Loucy (cell line): ENCODE data around the gene ANKRD35.

ENCODE experiments used
- H2AFZ ChIP-seq: fragments of 200-600 bp; sonication (generic); 2 replicates; pipeline ENCODE4 v1.6.0; 2016; ENCODE audit warnings: antibody characterized with exemption, mild to moderate bottlenecking, low read length, moderate library complexity
- H3F3A ChIP-seq: fragments of 200-600 bp; 2 replicates; pipeline ENCODE4 v1.6.0; 2016; ENCODE audit warnings: antibody characterized with exemption, low read depth, mild to moderate bottlenecking
- H3K27me3 ChIP-seq: fragments of 200-600 bp; sonication (generic); 2 replicates; pipeline ENCODE4 v1.6.1; 2014; ENCODE audit warnings: low read length, mild to moderate bottlenecking; ENCODE audit not compliant: insufficient read depth, poor library complexity, severe bottlenecking
- H3K36me3 ChIP-seq: fragments of 200-600 bp; sonication (generic); 2 replicates; pipeline ENCODE4 v1.6.1; 2016; ENCODE audit warnings: low read length; ENCODE audit not compliant: insufficient read depth
- H3K4me1 ChIP-seq: fragments of 200-600 bp; sonication (generic); 2 replicates; pipeline ENCODE4 v1.5.1; 2014; ENCODE audit warnings: low read length, mild to moderate bottlenecking; ENCODE audit not compliant: insufficient read depth, poor library complexity, severe bottlenecking
- H3K4me2 ChIP-seq: fragments of 200-600 bp; sonication (generic); 2 replicates; pipeline ENCODE4 v1.6.0; 2014; ENCODE audit warnings: antibody characterized with exemption, low read length, low read depth, mild to moderate bottlenecking; ENCODE audit not compliant: poor library complexity, severe bottlenecking
- H3K4me3 ChIP-seq: fragments of 200-600 bp; sonication (generic); 2 replicates; pipeline ENCODE4 v1.5.1; 2014; ENCODE audit warnings: low read length, mild to moderate bottlenecking, mixed read lengths; ENCODE audit not compliant: poor library complexity, severe bottlenecking
- H3K79me2 ChIP-seq: fragments of 200-600 bp; sonication (generic); 2 replicates; pipeline ENCODE4 v1.6.1; 2014; ENCODE audit warnings: low read length; ENCODE audit not compliant: insufficient read depth
- H3K9ac ChIP-seq: fragments of 200-600 bp; sonication (generic); 2 replicates; pipeline ENCODE4 v1.6.0; 2014; ENCODE audit warnings: mild to moderate bottlenecking, low read depth, low read length, moderate library complexity; ENCODE audit not compliant: poor library complexity, severe bottlenecking
- H3K9me2 ChIP-seq: fragments of 200-600 bp; sonication (generic); replicated peaks from 2 replicates; pipeline ENCODE4 v1.6.1; 2016; ENCODE audit warnings: low read depth, low read length, mixed read lengths
- H3K9me3 ChIP-seq: fragments of 200-600 bp; sonication (generic); 2 replicates; pipeline ENCODE4 v1.6.1; 2014; ENCODE audit warnings: mild to moderate bottlenecking, antibody characterized with exemption, low read length, low read depth; ENCODE audit not compliant: insufficient read depth
- H4K20me1 ChIP-seq: fragments of 200-600 bp; sonication (generic); 2 replicates; pipeline ENCODE4 v1.6.0; 2014; ENCODE audit warnings: antibody characterized with exemption, low read length, mild to moderate bottlenecking; ENCODE audit not compliant: insufficient read depth, poor library complexity, severe bottlenecking
- EZH2phosphoT487 ChIP-seq: fragments of 200-600 bp; IDR thresholded peaks from 2 replicates; pipeline ENCODE4 v1.6.1; 2018; ENCODE audit warnings: antibody characterized with exemption, mild to moderate bottlenecking, moderate library complexity, borderline replicate concordance
- TF ChIP-seq, protein P1 (sequence below): fragments of 200-600 bp; sonication (generic); conservative IDR thresholded peaks from 2 replicates; pipeline ENCODE4 v1.5.1; 2014; ENCODE audit warnings: mild to moderate bottlenecking, antibody characterized with exemption, low read length

ANKRD35 gene

DNA sequence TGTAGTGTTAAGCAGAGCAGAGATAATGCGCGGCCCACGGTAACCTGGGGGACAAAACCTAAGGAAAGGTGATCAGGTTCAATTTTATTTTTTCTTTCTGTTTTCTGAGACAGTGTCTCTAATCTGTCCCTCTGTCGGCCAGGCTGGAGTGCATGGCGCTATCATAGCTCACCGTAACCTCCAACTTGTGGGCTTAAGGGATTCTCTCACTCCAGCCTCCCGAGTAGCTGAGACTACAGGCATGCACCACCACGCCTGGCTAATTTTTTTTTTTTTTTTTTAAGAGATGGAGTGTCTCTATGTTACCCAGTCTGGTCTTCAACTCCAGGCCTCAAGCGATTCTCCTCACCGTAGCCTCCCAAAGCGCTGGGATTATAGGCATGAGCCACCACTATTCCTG is 724 bp upstream of the ANKRD35 start:
- peak overlapping the region; percentile 63 for H3K4me2 ChIP-seq

DNA sequence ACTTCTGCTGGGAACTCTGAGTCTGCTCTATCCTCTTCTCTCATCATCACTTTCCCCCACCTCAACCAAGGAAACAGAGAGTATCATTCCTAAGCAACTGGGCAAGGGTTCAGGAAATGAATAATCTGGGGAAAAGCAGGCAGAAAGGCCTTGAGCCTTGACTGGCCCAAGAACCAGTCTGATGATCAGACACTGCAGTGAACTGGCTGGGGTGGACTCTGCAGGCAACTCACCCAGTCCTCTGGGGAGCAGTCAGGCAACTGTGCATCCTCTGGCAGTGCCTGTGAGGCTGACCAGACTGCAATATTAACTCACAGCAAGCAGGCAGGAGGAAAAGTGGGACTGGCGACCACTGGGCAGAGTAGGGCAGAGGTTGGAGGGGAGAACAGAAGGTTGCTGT is 991 bp downstream of the ANKRD35 start:
- Histone ChIP-seq H3K9ac (no peak overlapping the region), H3K9me2 (no peaks in the 10 kb centered on the region), H3K79me2 (no peaks in the 10 kb centered on the region), H3K4me3 (no peak overlapping the region), H3K27me3 (peaks cover 19% of the 10 kb centered on the region), H3K4me2 (no peak overlapping the region), H3K4me1 (peaks cover 5% of the 10 kb centered on the region), H2AFZ (no peak overlapping the region), H3F3A (no peaks in the 10 kb centered on the region), H4K20me1 (no peaks in the 10 kb centered on the region), H3K9me3 (no peaks in the 10 kb centered on the region), H3K36me3 (no peaks in the 10 kb centered on the region)
- TF ChIP-seq EZH2phosphoT487, result no peak
- TF ChIP-seq, protein P1, sequence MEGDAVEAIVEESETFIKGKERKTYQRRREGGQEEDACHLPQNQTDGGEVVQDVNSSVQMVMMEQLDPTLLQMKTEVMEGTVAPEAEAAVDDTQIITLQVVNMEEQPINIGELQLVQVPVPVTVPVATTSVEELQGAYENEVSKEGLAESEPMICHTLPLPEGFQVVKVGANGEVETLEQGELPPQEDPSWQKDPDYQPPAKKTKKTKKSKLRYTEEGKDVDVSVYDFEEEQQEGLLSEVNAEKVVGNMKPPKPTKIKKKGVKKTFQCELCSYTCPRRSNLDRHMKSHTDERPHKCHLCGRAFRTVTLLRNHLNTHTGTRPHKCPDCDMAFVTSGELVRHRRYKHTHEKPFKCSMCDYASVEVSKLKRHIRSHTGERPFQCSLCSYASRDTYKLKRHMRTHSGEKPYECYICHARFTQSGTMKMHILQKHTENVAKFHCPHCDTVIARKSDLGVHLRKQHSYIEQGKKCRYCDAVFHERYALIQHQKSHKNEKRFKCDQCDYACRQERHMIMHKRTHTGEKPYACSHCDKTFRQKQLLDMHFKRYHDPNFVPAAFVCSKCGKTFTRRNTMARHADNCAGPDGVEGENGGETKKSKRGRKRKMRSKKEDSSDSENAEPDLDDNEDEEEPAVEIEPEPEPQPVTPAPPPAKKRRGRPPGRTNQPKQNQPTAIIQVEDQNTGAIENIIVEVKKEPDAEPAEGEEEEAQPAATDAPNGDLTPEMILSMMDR, result no peak

More for the DNA sequence above, 724 bp upstream of the ANKRD35 start:
- no peaks in the 10 kb centered on the region for H3K9me3 ChIP-seq
- H3K36me3 ChIP-seq, result no peaks in the 10 kb centered on the region
- TF ChIP-seq, protein P1, result no peak
- TF ChIP-seq EZH2phosphoT487, result no peak
- H3F3A ChIP-seq, result no peaks in the 10 kb centered on the region
- no peaks in the 10 kb centered on the region for H3K79me2 ChIP-seq
- H2AFZ ChIP-seq, result peak overlapping the region; percentile 97
- H3K9me2 ChIP-seq, result no peaks in the 10 kb centered on the region
- H3K4me1 ChIP-seq, result peaks cover 5% of the 10 kb centered on the region
- H3K4me3 ChIP-seq, result peak overlapping the region; percentile 79
- no peak overlapping the region for H3K9ac ChIP-seq
- peaks cover 19% of the 10 kb centered on the region for H3K27me3 ChIP-seq
- no peaks in the 10 kb centered on the region for H4K20me1 ChIP-seq

DNA sequence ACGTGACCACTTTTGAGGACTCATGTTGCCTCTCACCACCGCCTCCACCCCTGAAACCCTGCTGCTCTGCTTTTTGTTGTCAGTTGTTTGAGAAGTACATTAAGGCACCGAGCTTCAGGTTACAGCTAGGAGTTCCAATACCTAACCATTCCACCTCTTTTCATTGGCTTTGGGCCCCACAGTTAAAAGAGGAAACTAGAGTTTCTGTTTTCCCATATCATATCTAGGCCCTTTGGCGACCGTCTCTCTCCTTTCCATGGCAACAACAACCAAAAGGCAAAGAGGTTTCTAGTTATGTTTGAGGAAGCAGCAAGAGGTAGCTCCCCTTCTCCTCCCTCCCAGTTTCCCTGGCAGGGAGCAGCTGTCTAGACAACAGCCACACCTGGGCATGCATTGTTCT is 5.9 kb downstream of the ANKRD35 start:
- H3K9ac ChIP-seq, result no peak overlapping the region
- no peak overlapping the region for H3K4me3 ChIP-seq
- TF ChIP-seq, protein P1, result no peak
- no peak for TF ChIP-seq EZH2phosphoT487
- no peaks in the 10 kb centered on the region for H4K20me1 ChIP-seq
- no peaks in the 10 kb centered on the region for H3K36me3 ChIP-seq
- no peaks in the 10 kb centered on the region for H3K4me1 ChIP-seq
- no peaks in the 10 kb centered on the region for H3F3A ChIP-seq
- H3K9me3 ChIP-seq, result no peaks in the 10 kb centered on the region
- H2AFZ ChIP-seq, result peak overlapping the region; percentile 38; the same call in 1 of the 2 replicates
- H3K27me3 ChIP-seq, result peaks cover 14% of the 10 kb centered on the region
- no peak overlapping the region for H3K4me2 ChIP-seq
- H3K9me2 ChIP-seq, result no peaks in the 10 kb centered on the region
- H3K79me2 ChIP-seq, result no peaks in the 10 kb centered on the region
